Stimulated activated CD4-positive, alpha-beta T cell treated with anti-CD3 and anti-CD28 coated beads, Interleukin-4, amount 100 ng/mL, for 4 hours (primary cell): ENCODE measurements around the gene OR6Q1.

Source experiments
- DNase-seq, 2 experiments: peaks; one replicate each; pipeline ENCODE4 v3.0.0-alpha.2; 2020

Gene OR6Q1

DNA sequence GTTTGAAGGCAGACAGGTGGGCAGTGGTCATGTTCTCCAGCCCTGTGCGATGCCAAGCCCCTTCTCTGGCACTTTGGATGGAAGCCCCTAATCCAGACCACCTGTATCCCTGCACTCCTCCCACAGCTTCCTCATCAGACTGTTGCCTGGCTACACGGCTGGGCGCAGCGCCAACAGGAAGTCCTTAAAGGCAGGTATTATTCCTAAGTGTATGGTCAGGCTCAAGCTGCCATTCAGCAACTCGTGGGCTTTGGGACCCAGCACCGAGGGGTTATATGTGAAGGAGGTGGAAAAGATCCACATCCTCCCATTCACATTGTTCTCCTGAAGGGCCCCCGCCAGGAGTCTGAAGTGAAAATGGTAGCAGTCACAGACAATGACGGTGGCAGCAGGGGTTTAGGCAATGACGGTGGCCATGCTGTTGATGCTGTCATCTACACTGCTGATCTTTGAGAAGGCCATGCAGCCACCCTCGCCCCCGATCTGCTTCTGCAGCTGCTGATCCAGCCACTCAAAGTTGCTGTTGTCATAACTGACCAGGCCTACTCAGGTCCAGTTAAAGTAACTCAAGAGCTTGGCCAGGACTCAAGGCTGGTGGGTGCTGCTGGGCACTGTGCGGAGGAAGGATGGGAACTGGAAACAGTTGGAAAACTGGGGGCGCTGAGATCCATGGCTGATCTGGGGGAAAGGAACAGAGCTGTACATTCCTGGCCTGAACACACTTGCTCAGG, 27.7 kb downstream of the OR6Q1 start:
- no peak for DNase-seq

GRCh38 chr11:58059007-58059350, 28.2 kb downstream of the OR6Q1 start:
- no peak for DNase-seq

DNA sequence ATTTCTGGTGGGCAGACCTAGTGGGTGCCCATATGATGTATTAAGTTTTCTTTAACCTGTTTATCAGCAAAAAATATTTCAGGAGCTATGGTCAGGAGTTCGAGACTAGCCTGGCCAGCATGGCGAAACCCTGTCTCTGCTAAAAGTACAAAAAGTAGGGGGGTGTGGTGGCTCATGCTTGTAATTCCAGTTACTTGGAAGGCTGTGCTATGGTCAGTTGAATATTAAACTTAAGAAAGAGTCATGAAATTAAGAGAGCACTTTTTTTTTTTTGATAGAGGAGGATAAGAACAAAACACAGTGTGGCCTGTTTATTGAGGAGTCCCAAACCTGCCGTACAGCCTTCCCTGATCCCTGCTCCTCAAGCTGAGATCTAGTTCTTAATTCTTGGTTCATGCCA, 29.8 kb downstream of the OR6Q1 start:
- no peak for DNase-seq

- no peak for DNase-seq
These were observed 30.4 kb downstream of the OR6Q1 start for GRCh38 chr11:58060939-58061672.

DNA sequence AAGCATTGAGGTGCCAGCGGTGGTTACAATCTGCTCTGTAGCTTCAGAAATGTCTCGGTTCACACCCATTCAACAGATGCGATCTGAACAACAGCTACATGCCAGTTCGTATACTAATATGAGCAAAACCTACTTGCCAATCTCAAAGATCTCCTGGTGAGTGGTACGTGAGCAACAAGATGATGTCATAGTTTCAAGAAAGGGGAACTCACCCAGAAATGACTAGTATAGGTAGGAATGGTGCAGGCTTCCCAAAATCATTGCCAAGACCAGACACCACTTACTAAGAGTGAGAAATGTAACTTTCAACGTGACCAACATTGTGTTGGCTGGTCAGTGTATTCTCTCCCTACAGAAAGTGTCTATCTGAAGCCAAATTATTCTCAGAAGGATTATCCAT, 31.1 kb downstream of the OR6Q1 start:
- DNase-seq, result no peak

DNA sequence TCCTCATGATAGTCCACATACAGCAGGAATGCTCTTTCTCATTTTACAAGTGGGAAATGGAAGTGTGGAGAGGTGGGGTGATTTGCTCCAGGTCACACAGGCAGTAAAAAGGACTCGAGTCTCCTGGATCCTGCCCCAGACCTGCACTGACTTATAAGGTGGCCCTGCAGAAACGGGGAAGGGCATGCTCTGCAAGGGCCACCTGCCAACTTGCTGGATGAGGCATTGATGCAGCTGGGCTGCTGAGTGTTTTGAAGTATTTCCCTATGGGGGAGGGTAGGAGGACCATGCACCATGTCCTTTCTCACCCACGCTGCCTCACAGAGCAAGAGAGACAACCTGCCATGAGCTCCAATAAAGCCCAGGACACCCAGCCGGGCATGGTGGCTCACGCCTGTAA, 36.9 kb downstream of the OR6Q1 start:
- no peak for DNase-seq

DNA sequence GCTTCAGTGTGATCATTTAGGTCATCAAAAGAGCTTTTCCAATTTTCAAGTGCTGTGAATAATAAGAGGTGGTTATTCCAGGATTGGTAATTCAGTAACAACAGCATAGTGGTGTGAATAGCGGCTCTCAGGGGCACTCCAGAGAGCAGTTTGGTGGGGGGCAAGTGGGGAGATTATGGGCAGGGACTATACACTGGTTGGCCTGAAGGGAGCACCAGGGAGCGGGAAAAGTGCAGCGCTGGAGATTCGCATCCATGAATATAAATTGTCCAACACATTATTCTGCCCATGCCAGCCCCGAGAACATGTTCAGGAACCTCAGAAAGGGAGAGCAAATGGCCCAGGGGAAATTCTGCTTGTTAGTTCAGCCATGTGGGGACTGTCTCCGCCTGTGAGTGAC, 37.9 kb downstream of the OR6Q1 start:
- DNase-seq, result no peak

DNA sequence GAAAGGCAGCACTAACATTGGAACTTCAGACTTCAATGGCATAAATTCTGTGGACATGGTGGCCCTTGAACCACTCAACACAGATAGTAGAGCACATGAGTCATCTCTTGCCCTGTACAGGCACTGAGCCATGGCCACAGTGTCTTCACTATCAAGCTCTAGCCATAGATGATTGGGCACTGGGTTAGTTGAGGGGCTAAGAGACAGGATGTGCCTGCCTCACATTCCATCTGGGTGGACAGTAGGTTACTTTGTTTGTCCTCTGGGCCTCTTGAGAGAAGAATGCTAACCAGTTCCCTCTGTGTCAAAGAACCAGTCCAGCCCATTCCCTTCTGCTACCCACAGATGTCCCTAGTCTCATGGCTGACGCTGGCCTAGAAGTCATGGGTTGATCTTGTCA, 39.8 kb downstream of the OR6Q1 start:
- DNase-seq, result no peak

- DNase-seq, result no peak
These were observed 45.0 kb downstream of the OR6Q1 start for GRCh38 chr11:58075781-58076180.
